Activated CD8-positive, alpha-beta memory T cell treated with anti-CD3 and anti-CD28 coated beads, Interleukin-2, amount 10 ng/mL, durations not matched to agents 7 days and 5 days (primary cell): Measurements from ENCODE around the gene HYAL1. TPM values are rescaled to one million over a fixed set of nuclear protein-coding genes. Genes with fewer than 3 reads are reported as not detected.

Source experiments
- ATAC-seq: fragments of 150-1000 bp; cut with Tn5 transposase; one replicate; pipeline ENCODE4 v1.10.0; 2021; ENCODE audit warnings: moderate library complexity
- CTCF ChIA-PET: fragments of 350-600 bp; sonication (Branson Sonifier 250); formaldehyde crosslinking; loops from one replicate; lab custom pipeline; 2021; ENCODE audit warnings: antibody characterized with exemption; lab: Charles Lee
- DNase-seq: peaks from one replicate; pipeline ENCODE4 v3.0.0-alpha.2; 2020
- H3K27ac Mint-ChIP-seq: one replicate; pipeline ENCODE4 v1.8.0; 2021; ENCODE audit warnings: mild to moderate bottlenecking, mixed read lengths
- H3K27me3 Mint-ChIP-seq: one replicate; pipeline ENCODE4 v1.8.0; 2021; ENCODE audit warnings: mixed read lengths
- H3K36me3 Mint-ChIP-seq: one replicate; pipeline ENCODE4 v1.8.0; 2021; ENCODE audit warnings: mild to moderate bottlenecking, mixed read lengths
- H3K4me1 Mint-ChIP-seq: one replicate; pipeline ENCODE4 v1.8.0; 2021; ENCODE audit warnings: mixed read lengths
- H3K4me3 Mint-ChIP-seq: one replicate; pipeline ENCODE4 v1.8.0; 2021; ENCODE audit warnings: mild to moderate bottlenecking, moderate library complexity, mixed read lengths
- H3K9me3 Mint-ChIP-seq: one replicate; pipeline ENCODE4 v1.8.0; 2022; ENCODE audit warnings: low read depth, mixed read lengths
- total RNA-seq, 2 experiments: library from RNA; stranded (reverse); gene quantifications; one replicate each; pipeline ENCODE4 v1.2.3, GENCODE V29; 2021

Gene HYAL1
- under 1 TPM; 0.14 to 0.15 TPM for total RNA-seq

GRCh38 chr3:50303013-50303815 lies at the start of gene HYAL1:
TSS of gene HYAL1 (minus strand) at chr3:50303574. CDS start at chr3:50302956, 618 bp downstream.
- no peak within 1 kb of the TSS for H3K4me3 Mint-ChIP-seq
- H3K27ac Mint-ChIP-seq: no peak within 1 kb of the TSS

GRCh38 chr3:50352781-50353180 lies 49.4 kb upstream of the HYAL1 start:
- Mint-ChIP-seq H3K36me3 (peaks cover 21% of the 10 kb centered on the region), H3K9me3 (no peaks in the 10 kb centered on the region), H3K4me3 (no peak overlapping the region), H3K27me3 (no peaks in the 10 kb centered on the region), H3K27ac (peak overlapping the region; percentile 32), H3K4me1 (peaks cover 68% of the 10 kb centered on the region)
- DNase-seq (no peak), ATAC-seq (no peak)
- CTCF ChIA-PET: interaction anchor here (0.8 to 7.2 kb wide), 6 partner anchors 8 to 190 kb away, joined by 3 to 37 read pairs (median 4); partner anchors contain the start of gene RASSF1

More at GRCh38 chr3:50303013-50303815, at the start of gene HYAL1:
- ATAC-seq: no peak
- peaks cover 18% of the 10 kb centered on the region for H3K4me1 Mint-ChIP-seq
- no peaks in the 10 kb centered on the region for H3K9me3 Mint-ChIP-seq
- no peaks in the 10 kb centered on the region for H3K27me3 Mint-ChIP-seq
- DNase-seq: no peak
- H3K36me3 Mint-ChIP-seq: peaks cover under 1% of the 10 kb centered on the region
- CTCF ChIA-PET: interaction anchor here (17.4 kb wide), 1 partner anchor 18 kb away, joined by 266 read pairs; the partner anchor contains the start of genes HYAL2 and TUSC2

GRCh38 chr3:50351323-50351697 lies 47.9 kb upstream of the HYAL1 start:
- DNase-seq: no peak
- H3K4me3 Mint-ChIP-seq: peak overlapping the region; percentile 93
- peak overlapping the region; percentile 97 for H3K27ac Mint-ChIP-seq
- H3K27me3 Mint-ChIP-seq: no peaks in the 10 kb centered on the region
- no peaks in the 10 kb centered on the region for H3K9me3 Mint-ChIP-seq
- H3K36me3 Mint-ChIP-seq: peaks cover 22% of the 10 kb centered on the region
- peaks cover 65% of the 10 kb centered on the region for H3K4me1 Mint-ChIP-seq
- CTCF ChIA-PET: interaction anchor here (1.2 to 8.3 kb wide), 6 partner anchors 8 to 191 kb away, joined by 3 to 64 read pairs (median 6); partner anchors contain the start of gene TMEM115
- ATAC-seq: no peak

GRCh38 chr3:50350527-50351322 lies 47.4 kb upstream of the HYAL1 start, which contains the start of the genes CYB561D2 and NPRL2:
TSS of gene CYB561D2 (plus strand) at chr3:50350862. CDS start at chr3:50351434, 572 bp downstream.
TSS of gene NPRL2 (minus strand) at chr3:50350775. CDS start at chr3:50350652, 123 bp downstream.
- peaks cover 63% of the 10 kb centered on the region for H3K4me1 Mint-ChIP-seq
- H3K36me3 Mint-ChIP-seq: peaks cover 23% of the 10 kb centered on the region
- H3K4me3 Mint-ChIP-seq: peak within 1 kb of the TSS; percentile 93
- H3K27me3 Mint-ChIP-seq: no peaks in the 10 kb centered on the region
- DNase-seq (peak; percentile 100), ATAC-seq (peak; percentile 92)
- no peaks in the 10 kb centered on the region for H3K9me3 Mint-ChIP-seq
- peak within 1 kb of the TSS; percentile 97 for H3K27ac Mint-ChIP-seq
- CTCF ChIA-PET: interaction anchor here (0.6 to 8.3 kb wide), 12 partner anchors 9 to 261 kb away, joined by 3 to 64 read pairs (median 4); partner anchors contain the start of genes C3orf18, CISH, HEMK1 and TMEM115

- ATAC-seq: no peak
Observed at GRCh38 chr3:50350213-50350526, 46.8 kb upstream of the HYAL1 start.

GRCh38 chr3:50347187-50347813 lies 43.9 kb upstream of the HYAL1 start:
- H3K27ac Mint-ChIP-seq: peak overlapping the region; percentile 67
- CTCF ChIA-PET: interaction anchor here (0.6 to 8.3 kb wide), 19 partner anchors 10 to 266 kb away, joined by 3 to 64 read pairs (median 4); partner anchors contain the start of genes HEMK1, HYAL3, NAA80 and TUSC2
- H3K4me1 Mint-ChIP-seq: peaks cover 79% of the 10 kb centered on the region
- DNase-seq (peak; percentile 86), ATAC-seq (no peak)
- H3K4me3 Mint-ChIP-seq: no peak overlapping the region
- no peaks in the 10 kb centered on the region for H3K9me3 Mint-ChIP-seq
- no peaks in the 10 kb centered on the region for H3K27me3 Mint-ChIP-seq
- peaks cover 13% of the 10 kb centered on the region for H3K36me3 Mint-ChIP-seq

More at GRCh38 chr3:50350213-50350526, 46.8 kb upstream of the HYAL1 start:
- Mint-ChIP-seq H3K4me3 (peak overlapping the region; percentile 93), H3K27ac (peak overlapping the region; percentile 97), H3K9me3 (no peaks in the 10 kb centered on the region), H3K36me3 (peaks cover 21% of the 10 kb centered on the region), H3K4me1 (peaks cover 67% of the 10 kb centered on the region), H3K27me3 (no peaks in the 10 kb centered on the region)
- DNase-seq: no peak
- CTCF ChIA-PET: interaction anchor here (0.6 to 8.3 kb wide), 12 partner anchors 10 to 262 kb away, joined by 3 to 64 read pairs (median 4); partner anchors contain the start of genes C3orf18, CISH, HEMK1 and TMEM115

- H3K27me3 Mint-ChIP-seq: no peaks in the 10 kb centered on the region
- H3K4me1 Mint-ChIP-seq: peaks cover 84% of the 10 kb centered on the region
Observed at GRCh38 chr3:50345586-50346234, 42.3 kb upstream of the HYAL1 start, which contains the start of gene ZMYND10. TSS of gene ZMYND10 (minus strand) at chr3:50345732. CDS start at chr3:50345579, 153 bp downstream.

GRCh38 chr3:50345008-50345407 lies 41.6 kb upstream of the HYAL1 start:
- H3K4me1 Mint-ChIP-seq: peaks cover 78% of the 10 kb centered on the region
- peaks cover 14% of the 10 kb centered on the region for H3K36me3 Mint-ChIP-seq
- H3K9me3 Mint-ChIP-seq: no peaks in the 10 kb centered on the region
- DNase-seq (no peak), ATAC-seq (no peak)
- H3K27me3 Mint-ChIP-seq: no peaks in the 10 kb centered on the region
- no peak overlapping the region for H3K27ac Mint-ChIP-seq
- CTCF ChIA-PET: interaction anchor here (1.0 to 8.3 kb wide), 6 partner anchors 8 to 228 kb away, joined by 3 to 64 read pairs (median 3); no protein-coding TSS in a partner anchor
- H3K4me3 Mint-ChIP-seq: peak overlapping the region; percentile 55

More at GRCh38 chr3:50345586-50346234, 42.3 kb upstream of the HYAL1 start, which contains the start of gene ZMYND10:
- peak; percentile 21 for ATAC-seq
- DNase-seq: peak; percentile 87
- Mint-ChIP-seq H3K4me3 (peak within 1 kb of the TSS; percentile 55), H3K9me3 (no peaks in the 10 kb centered on the region), H3K27ac (peak within 1 kb of the TSS; percentile 70), H3K36me3 (peaks cover 12% of the 10 kb centered on the region)
- CTCF ChIA-PET: interaction anchor here (1.3 to 8.3 kb wide), 5 partner anchors 8 to 227 kb away, joined by 3 to 64 read pairs (median 6); no protein-coding TSS in a partner anchor

GRCh38 chr3:50342813-50343633 lies 39.6 kb upstream of the HYAL1 start:
- Mint-ChIP-seq H3K36me3 (peaks cover 24% of the 10 kb centered on the region), H3K9me3 (no peaks in the 10 kb centered on the region), H3K4me3 (no peak overlapping the region), H3K4me1 (peaks cover 58% of the 10 kb centered on the region), H3K27ac (peak overlapping the region; percentile 68), H3K27me3 (no peaks in the 10 kb centered on the region)
- no peak for DNase-seq
- CTCF ChIA-PET: interaction anchor here (0.7 to 8.3 kb wide), 3 partner anchors 14 to 199 kb away, joined by 3 to 64 read pairs (median 4); no protein-coding TSS in a partner anchor
- ATAC-seq: no peak

GRCh38 chr3:50341996-50342650 lies 38.7 kb upstream of the HYAL1 start:
- Mint-ChIP-seq H3K4me3 (peak overlapping the region; percentile 92), H3K27me3 (no peaks in the 10 kb centered on the region), H3K27ac (peak overlapping the region; percentile 68), H3K9me3 (no peaks in the 10 kb centered on the region), H3K36me3 (peaks cover 29% of the 10 kb centered on the region), H3K4me1 (peaks cover 49% of the 10 kb centered on the region)
- no peak for ATAC-seq
- DNase-seq: no peak
- CTCF ChIA-PET: interaction anchor here (0.7 to 2.4 kb wide), 6 partner anchors 11 to 230 kb away, joined by 3 to 6 read pairs (median 4); no protein-coding TSS in a partner anchor
